Endothelial cell of coronary artery (primary cell): ENCODE measurements around the gene CXorf51A. TPM values are rescaled to one million over a fixed set of nuclear protein-coding genes. Genes with fewer than 3 reads are reported as not detected.

Experiments used
- total RNA-seq: library from RNA; depleted of rRNA; stranded (reverse); fragments of >200 nt; gene quantifications from 2 replicates; pipeline ENCODE4 v1.2.3, GENCODE V29; 2014

Gene CXorf51A
- total RNA-seq: not detected in 2 replicates

DNA sequence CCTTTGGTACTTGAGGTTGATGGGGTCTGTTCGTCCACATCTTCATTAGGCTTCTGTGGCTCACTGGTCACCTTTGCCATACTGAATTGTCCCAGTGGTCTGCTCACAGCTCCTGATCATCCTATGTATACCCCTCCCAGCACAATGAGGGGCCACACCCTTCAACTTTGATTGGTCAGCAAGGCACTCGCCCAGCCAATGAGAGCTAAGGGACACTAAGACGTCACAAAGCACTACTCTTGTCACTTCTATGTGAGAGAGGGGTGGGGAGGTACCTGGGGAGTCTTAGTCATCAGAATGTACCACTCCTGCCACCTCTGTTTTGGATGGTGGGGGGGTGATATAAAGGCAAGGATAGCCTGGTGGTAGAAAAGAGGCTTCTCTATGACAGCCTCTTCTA is at the start of gene CXorf51A:
CXorf51A (minus strand) TSS at position 101 of the 400 bp plus-strand sequence; CDS start at position 80, 21 bp downstream.

DNA sequence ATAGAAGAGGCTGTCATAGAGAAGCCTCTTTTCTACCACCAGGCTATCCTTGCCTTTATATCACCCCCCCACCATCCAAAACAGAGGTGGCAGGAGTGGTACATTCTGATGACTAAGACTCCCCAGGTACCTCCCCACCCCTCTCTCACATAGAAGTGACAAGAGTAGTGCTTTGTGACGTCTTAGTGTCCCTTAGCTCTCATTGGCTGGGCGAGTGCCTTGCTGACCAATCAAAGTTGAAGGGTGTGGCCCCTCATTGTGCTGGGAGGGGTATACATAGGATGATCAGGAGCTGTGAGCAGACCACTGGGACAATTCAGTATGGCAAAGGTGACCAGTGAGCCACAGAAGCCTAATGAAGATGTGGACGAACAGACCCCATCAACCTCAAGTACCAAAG is 5.1 kb downstream of the CXorf51A start, which contains the start of gene CXorf51B:
CXorf51B (plus strand) TSS at position 301 of the 400 bp plus-strand sequence; CDS start at position 322, 21 bp downstream.

Other genes with a start within 250 kb of the CXorf51A start
- not detected in 2 replicates for gene CXorf51B, start 5.0 kb downstream of the CXorf51A start, total RNA-seq